A549 treated with AZD2906 at 1 μM for 4 hours (cell line): ENCODE measurements around the gene ANKRD13B. TPM values are rescaled to one million over a fixed set of nuclear protein-coding genes. Genes with fewer than 3 reads are reported as not detected.

Experiments
- total RNA-seq: library from RNA; stranded (reverse); fragments of 200-300 nt; extraction: Qiagen RNA extraction; gene quantifications from 5 replicates; pipeline ENCODE4 v1.2.3, GENCODE V29; 2022

Gene ANKRD13B
- total RNA-seq = 20.7 to 30.7 TPM (median 26.2 TPM) in 5 replicates

DNA sequence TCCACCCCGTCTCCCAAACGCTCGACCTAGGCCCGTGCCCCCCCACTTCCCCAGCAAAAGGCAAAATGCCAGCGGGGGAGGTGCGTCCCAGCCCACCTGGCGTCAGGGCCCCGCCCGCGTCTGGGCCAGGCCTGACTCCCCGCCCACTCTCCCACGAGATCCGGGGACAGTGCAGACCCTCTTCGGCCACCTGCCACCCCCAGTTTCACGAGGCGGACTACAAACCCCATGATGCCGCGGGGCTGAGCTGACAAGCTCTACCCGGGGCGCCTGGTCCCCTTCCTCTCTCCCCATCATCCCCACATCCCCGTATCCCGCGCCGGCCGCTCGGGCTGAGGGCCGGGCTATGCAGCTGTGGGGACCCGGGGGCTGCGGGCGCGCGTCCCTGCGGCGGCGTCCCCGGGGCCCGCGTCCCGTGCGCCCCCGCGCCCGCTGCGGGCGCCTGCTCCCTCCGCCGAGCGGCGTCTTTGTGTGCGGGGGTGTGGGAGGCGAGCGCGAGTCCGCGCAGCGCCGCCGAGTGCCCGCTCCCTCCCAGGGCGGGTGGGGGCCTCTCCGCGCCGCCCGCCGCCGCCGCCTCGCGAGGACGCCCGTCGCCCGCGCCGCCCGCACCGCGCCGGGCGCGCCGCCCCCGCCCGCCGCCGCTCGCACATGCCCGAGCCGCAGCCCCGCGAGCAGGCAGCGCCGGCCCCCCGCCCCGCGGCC is at the start of gene ANKRD13B:
Gene ANKRD13B, plus strand, starts transcription at position 283 of the 702 bp plus-strand sequence. CDS start 490 bp downstream, outside the sequence.

DNA sequence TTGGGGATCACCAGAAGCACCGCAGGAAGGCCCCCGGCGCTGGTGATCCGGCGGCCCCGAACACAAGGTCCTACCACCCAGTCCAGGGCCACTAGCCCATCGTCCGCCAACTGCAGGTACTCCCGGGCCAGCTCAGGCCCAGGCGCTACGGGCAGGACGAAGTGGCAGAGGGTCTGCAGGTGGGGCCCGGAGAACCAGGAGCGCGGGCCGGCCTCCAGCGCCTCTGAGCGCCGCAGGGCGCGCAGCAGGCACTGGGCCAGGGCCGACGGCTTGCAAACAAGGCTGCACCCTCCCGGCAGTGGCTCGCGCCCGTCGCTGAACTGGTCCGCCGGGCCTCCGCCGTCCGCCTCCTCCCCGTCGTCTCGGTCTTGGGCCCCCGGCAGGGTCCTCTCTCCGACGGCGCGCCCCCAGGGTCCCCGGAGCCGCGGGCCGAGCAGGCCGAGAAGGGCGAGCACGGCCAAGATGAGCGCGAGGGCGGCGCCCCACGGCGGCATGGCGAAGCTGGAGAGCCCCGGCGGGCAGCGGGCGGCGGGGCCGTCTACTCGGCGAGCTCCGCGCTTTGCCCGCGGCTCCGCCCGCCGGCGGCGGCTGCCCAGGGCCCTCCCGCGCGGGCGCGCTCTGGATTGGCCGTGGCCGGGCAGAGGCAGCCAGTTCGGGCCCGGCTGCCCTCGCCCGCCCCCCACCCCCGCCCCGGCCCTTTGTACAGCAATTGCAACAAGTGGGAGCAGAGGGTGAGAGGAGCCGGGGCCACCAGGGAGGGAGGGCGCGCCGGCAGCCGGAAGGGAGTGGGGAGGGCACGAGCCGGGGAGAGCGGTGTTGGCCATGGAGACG is 26.2 kb upstream of the ANKRD13B start, which contains the start of gene ABHD15:
Gene ABHD15, minus strand, starts transcription at position 565 of the 831 bp plus-strand sequence. Its CDS starts 71 bp downstream, at position 494.

DNA sequence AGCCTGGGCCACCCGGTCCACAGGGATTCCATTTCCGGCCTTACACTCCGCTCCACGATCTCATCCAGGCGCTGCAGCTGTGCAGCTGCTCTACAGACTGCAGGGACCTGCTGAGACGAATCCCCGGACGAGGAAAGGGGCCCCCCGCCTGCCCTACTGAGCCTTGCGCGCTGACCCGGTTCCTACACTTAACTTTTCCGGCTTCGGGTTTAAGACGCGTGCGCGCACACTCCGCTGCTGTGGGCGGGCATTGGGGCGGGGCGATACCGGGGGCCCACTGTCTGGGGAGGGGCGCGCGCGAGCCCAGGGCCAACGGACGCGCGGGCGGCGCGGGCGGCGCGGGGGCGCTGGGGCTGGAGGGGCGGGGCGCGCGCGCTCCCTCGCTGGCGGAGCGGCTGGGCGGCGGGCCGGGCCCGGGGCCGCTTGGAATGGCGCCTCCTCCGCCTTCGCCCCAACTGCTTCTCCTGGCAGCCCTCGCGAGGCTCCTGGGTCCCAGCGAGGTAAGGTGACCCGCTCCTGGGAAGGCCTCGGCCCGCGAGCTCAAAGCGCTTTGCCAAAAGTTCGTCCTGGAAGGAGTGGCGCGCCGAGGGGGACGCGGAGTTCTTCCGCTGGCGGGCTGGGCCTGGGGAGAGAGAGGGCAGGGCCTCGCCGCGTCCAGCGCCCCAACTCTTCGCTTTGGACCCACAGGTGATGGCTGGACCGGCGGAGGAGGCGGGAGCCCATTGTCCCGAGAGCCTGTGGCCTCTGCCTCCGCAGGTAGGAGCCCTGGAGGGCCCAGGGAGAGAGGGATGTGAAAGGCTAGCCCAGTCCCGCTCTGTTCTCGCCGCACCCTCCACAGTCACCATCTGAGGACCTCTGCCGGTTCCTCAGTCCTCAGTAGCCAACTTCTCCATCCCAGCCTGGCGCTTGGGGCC is 24.3 kb upstream of the ANKRD13B start, which contains the start of gene TP53I13:
Gene TP53I13, plus strand, starts transcription at position 371 of the 914 bp plus-strand sequence. Its CDS starts 58 bp downstream, at position 429.

DNA sequence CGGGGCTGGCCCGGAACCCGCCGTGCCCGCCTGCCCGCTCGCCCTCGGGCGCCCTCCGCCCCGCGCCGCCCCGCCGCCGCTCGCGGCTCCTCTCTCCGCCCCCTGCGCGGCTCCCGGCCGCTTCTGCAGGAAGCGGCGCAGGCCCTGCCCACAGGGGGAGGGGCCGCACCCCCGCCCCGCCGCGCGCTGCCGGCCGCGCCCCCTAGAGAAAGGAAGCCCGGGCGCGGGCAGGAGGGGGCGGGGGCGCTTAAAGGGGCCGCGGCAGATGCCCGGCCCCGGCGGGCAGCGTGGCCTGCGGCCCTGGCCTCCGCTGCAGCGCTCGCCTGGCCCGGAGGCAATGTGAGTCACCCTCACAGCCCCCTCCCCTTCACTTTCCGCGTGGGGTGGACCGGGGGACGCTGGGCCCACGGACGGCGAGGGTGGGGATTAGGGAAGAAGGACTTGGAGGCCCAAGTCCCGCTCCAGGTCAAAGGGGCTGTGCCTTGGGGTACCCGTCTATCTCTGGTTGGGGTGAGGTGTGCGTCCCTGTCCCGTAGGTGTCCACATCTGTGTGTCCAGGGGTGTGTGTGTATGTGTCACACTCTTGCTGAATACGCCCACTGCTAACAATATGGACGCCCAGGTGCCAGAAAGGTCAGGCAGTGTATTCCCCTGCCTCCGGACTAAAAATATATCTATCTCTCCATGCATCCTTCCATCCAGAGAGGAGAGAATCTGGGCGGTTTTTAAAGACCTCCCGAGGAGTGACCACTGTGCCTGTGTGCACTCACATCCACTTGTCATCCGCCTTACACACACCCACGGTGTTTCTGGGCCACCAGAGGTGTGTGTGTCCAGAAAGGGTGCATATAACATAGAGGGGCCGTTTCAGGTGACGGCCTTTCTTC is 3.2 kb upstream of the ANKRD13B start, which contains the start of gene GIT1:
Gene GIT1, minus strand, starts transcription at position 125 of the 887 bp plus-strand sequence. CDS start 270 bp downstream, outside the sequence.

DNA sequence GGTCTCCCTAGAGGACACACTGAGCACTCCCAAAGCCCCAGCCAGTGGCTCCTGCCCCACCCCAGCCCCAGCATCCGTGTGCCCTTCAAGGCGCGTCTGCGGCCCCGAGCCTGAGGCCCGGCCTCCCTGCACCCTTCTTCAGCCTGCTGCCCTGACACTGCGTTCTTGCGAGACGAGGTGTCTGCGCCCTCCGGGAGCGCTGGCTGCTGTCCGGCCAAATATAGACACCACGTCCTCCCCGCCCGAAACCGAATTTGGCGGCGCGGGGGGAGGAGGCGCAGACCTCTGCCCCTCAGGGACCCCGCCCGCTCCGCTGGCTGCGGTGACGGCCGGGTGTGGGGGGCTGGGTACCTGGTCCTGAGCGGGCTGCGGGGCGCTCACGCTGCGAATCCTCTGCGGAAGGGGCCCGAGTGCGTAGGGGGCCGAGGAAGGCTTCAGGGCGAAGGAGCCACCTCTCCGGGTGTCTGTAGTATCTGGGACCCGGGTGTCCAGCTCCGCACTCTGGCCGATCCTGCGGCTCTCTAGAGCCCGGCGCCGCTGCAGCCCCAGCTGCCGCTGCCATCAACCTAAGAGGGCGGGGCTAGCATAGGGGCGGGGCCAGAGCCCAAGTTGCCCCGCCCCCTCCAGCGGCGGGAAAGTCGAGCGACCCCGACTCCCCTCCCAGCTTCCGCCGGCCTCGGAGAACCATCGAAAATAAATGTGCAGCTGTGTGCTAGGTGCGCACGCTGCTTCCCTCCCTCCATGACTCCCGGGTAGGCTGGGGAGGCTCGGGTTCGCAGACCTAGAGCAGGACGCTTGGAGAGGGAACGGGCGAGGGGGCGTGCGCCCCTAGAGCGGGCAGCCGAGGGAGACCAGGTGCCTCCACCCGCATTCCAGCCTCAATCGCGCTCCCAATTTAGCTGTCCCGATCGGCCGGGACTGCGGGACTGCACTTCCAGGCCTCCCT is 29.7 kb downstream of the ANKRD13B start, which contains the start of gene CORO6:
Gene CORO6, minus strand, starts transcription at position 576 of the 946 bp plus-strand sequence. CDS start 1,491 bp downstream, outside the sequence.

Other genes with a start within 250 kb of the ANKRD13B start
- gene TAOK1, start 202.8 kb upstream of the ANKRD13B start, total RNA-seq = 16.2 to 24.8 TPM (median 22.0 TPM) in 5 replicates
- 23.2 to 27.4 TPM (median 26.0 TPM) in 5 replicates for gene ABHD15, start 26.1 kb upstream of the ANKRD13B start, total RNA-seq
- gene TP53I13, start 24.4 kb upstream of the ANKRD13B start, total RNA-seq = 68.4 to 114 TPM (median 103 TPM) in 5 replicates
- gene GIT1, start 3.5 kb upstream of the ANKRD13B start, total RNA-seq = 65.4 to 85.9 TPM (median 81.1 TPM) in 5 replicates
- gene CORO6, start 29.8 kb downstream of the ANKRD13B start, total RNA-seq = 4.5 to 6.9 TPM (median 6.1 TPM) in 5 replicates